GM12874 (cell line): Measurements from ENCODE around the gene MPL.

Source experiments
- CTCF ChIP-seq: IDR thresholded peaks from 2 replicates; pipeline ENCODE4 v1.5.1; 2011; ENCODE audit warnings: low read depth, mild to moderate bottlenecking, control low read depth, low read length, moderate library complexity; ENCODE audit not compliant: insufficient read depth

The MPL gene

GRCh38 chr1:43386676-43387075 is 49.1 kb downstream of the MPL start:
- no peak for TF ChIP-seq CTCF

- TF ChIP-seq CTCF: no peak
Measured at GRCh38 chr1:43387976-43388599, 50.5 kb downstream of the MPL start.

GRCh38 chr1:43388613-43389012 is 51.0 kb downstream of the MPL start:
- TF ChIP-seq CTCF: no peak

- TF ChIP-seq CTCF: no peak
Measured at GRCh38 chr1:43389326-43390313, 52.0 kb downstream of the MPL start, which contains the start of the genes MED8 and SZT2. TSS of gene MED8 (minus strand) at chr1:43389800. CDS start at chr1:43389764, 36 bp downstream. TSS of gene SZT2 (plus strand) at chr1:43389899. CDS start at chr1:43389969, 70 bp downstream.

- no peak for TF ChIP-seq CTCF
Measured at GRCh38 chr1:43392702-43393101, 55.1 kb downstream of the MPL start.

GRCh38 chr1:43395523-43395922 is 57.9 kb downstream of the MPL start:
- no peak for TF ChIP-seq CTCF

- no peak for TF ChIP-seq CTCF
Measured at GRCh38 chr1:43396059-43396458, 58.4 kb downstream of the MPL start.
